Lung microvascular endothelial cell (primary cell): ENCODE measurements around the gene SAMHD1. TPM values are rescaled to one million over a fixed set of nuclear protein-coding genes. Genes with fewer than 3 reads are reported as not detected.
"Not testable (repeated sequence)": the region's sequence is repeated elsewhere in the genome, so short reads cannot be mapped to it uniquely, and the experiment has no call there.

Experiments used
- DNase-seq, 2 donors: peaks; one replicate each; pipeline versions ENCODE4 v3.0.0 to v3.0.0-alpha.2; 2010; ENCODE audit warnings: low read depth in 2 of 2
- total RNA-seq: library from RNA; depleted of rRNA; stranded (reverse); fragments of >200 nt; gene quantifications from 2 replicates; pipeline ENCODE4 v1.2.1, GENCODE V29; 2014

The SAMHD1 gene
- total RNA-seq, 1 donor from 2014 or later, result 8.9 TPM

DNA sequence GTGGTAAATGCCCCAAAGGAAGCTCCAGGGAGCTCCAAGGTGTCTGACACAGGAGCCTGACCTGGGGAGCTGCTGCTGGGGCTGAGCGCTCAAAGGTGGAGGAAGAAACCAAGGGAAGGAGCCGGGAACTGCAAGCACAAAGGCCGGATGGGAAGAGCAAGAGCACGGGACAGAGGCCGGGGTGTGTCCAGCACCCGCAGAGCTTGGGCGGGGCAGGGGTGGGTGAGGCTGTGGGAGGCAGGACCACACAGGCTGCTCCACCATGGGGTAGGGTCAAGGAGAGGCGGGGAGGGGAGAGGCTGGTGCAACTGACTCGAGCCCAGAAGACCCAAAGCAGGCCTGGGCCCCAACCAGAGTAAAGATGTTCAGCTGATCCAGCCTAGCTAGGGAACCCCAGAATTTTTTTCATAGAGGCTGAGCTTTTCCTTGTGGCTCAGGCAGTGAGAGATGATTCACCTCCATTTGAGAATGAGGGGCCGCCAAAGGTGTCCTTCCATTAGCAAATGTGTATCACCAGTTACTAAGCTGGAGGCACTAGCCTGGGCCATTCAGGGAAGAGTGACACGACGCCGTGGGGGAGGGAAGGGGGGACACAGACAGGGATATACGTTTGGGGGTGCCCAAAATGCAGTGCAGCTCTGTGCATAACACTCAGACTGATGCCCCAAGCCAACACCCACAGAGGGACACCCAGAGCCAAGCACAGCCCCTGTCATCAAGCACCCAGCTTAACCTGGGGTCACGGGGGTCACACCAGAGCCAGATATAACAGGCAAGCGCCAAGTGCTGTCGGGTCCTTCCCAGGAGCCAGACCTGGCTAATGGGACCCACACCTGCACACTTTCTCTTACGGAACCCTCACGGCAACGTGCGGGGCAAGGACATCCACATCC is 96.9 kb downstream of the SAMHD1 start:
- peak; percentile 30 to 51 for DNase-seq

GRCh38 chr20:36852187-36852586 is 99.3 kb downstream of the SAMHD1 start:
- DNase-seq, result peak in 1 of 2 donors; percentile 1

GRCh38 chr20:36851490-36851889 is 100.0 kb downstream of the SAMHD1 start:
- no peak for DNase-seq

DNA sequence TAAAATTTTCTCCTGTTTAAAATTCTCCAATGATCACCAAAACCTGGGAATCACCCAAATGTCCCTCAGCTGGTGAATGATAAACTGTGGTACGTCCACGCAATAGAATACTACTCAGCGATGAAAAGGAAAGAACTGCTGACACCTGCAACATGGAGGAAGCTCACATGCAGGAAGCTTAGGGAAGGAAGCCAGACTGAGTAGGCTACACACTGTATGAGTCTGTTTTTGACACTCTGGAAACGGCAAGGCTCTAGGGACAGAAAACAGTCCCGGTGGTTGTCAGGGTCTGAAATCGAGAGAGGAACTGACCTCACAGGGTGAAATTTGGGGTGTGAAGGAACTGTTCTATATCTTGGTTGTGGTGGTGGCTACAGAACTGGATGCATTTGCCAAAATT is 100.7 kb downstream of the SAMHD1 start:
- no peak for DNase-seq

GRCh38 chr20:36849333-36850065 is 102.0 kb downstream of the SAMHD1 start:
- DNase-seq, result no peak

GRCh38 chr20:36848677-36849076 is 102.8 kb downstream of the SAMHD1 start:
- no peak for DNase-seq

DNA sequence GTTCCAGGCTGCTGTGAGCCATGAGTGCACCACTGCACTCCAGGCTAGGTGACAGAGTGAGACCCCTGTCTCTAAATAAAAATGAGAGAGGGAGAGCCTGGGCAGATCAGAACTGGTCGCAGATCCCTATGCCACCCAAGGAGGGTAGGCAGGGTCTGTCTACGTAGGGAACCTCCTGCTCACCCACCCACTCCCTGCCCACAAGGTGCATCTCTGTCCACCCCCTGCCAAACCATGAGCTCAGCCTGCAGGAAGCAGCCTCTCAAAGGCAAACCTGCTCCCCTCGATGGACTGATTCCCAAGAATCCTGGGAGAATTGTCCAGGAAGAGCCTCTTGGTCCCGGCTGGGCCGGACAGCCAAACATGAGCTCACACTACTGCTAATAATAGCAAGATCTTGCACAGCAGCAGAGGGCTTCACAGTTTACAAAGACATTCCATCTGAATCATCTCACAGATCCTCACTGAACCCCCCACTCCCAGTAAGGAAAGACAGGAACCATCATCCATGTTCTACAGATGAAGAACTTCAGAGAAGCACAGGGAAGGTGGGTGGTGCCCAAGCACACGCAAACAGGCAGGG is 103.3 kb downstream of the SAMHD1 start:
- DNase-seq, result peak in 1 of 2 donors; percentile 91

GRCh38 chr20:36847710-36848040 is 103.8 kb downstream of the SAMHD1 start:
- DNase-seq, result no peak

DNA sequence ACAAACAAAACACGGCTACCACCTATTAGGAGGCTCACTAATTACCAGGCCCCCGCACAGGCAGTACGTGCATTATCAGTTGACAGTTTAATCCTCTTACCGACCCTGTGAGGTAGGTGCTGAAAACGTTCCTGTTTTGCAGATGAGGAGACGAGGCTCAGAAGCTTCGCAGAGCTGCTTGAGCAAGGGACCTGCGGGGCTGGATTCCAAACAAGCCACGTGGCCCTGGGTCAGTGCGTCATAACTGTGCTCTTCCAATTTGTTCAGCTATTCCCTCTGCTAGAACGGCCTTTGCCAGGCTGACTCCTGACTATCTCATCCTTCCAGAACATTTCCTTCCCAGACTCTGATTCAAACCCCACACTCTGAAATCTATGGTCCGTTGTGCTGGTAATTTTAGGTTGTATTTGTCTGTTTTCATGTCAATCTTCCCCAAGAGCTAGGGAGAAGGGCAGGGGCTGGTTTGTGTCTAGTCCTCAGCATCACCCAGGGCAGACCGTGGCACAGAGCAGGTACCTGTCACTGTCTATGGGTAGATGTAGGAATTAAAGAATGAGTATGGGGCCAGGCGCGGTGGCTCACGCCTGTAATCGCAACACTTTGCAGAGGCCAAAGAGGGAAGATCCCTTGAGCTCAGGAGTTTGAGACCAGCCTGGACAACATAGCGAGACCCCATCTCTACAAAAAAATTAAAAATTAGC is 104.3 kb downstream of the SAMHD1 start:
- peak in 1 of 2 donors; percentile 74 for DNase-seq

DNA sequence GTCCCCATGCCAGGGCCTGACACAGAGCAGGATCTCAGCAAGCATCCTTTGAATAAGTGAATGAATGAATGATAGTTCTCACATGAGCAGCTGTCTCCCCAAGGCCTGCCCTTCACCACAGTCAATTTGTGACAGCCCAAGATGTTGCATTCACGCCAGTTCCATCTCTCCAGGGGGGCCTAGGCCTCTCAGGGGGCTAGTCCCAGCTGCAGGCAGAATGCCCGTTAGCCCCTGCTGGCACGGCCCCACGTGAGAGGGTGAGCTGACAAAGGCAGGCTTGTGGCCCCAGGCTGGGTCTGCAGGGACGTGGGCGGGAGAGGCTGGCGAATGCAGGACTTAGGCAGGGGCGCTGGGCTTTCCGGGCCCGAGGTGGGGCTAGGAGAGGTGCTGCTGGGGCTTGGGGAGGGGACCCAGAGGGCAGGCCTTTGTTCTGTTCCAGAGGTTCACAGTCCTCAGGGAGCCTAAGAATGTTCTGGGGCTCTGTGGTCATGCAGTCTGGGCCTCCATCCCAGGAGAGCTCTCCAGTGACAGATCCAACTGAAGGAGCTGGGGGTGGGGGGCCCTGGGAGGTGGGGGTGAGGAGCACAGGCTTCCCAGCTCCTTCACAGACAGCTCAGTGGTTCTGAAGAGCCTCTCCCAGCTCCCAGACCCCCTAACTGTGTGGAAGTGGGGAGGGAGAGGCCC is 106.1 kb downstream of the SAMHD1 start:
- no peak for DNase-seq

DNA sequence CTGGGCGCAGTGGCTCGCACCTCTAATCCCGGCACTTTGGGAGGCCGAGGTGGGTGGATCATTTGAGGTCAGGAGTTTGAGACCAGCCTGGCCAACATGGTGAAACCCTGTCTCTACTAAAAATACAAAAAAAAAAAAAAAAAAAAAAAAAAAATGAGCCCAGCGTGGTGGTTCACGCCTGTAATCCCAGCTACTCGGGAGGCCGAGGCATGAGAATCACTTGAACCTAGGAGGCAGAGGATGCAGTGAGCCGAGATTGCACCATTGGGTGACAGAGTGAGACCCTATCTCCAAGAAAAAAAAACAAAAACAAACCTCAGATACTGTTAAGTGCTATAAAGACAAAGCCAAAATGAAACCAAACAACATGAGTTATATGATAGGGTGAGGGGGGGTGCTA is 110.5 kb downstream of the SAMHD1 start:
- not testable (repeated sequence) for DNase-seq

Other genes with a start within 250 kb of the SAMHD1 start
- gene NDRG3, start 205.6 kb downstream of the SAMHD1 start, total RNA-seq, result 11.3 and 19.2 TPM in 2 replicates
- gene DSN1, start 177.9 kb downstream of the SAMHD1 start, total RNA-seq, result 10.3 and 12.2 TPM in 2 replicates
- under 0.01 TPM in 1 of 2 replicates, not detected in the other for gene TLDC2, start 75.6 kb downstream of the SAMHD1 start, total RNA-seq
- gene RBL1, start 144.3 kb upstream of the SAMHD1 start, total RNA-seq, result 2.6 and 3.9 TPM in 2 replicates
- 236 and 252 TPM in 2 replicates for gene RPN2, start 227.6 kb upstream of the SAMHD1 start, total RNA-seq
- 0.65 and 0.79 TPM in 2 replicates for gene MROH8, start 227.8 kb upstream of the SAMHD1 start, total RNA-seq